GM21825 (cell line): ENCODE measurements around the gene PRAMEF6.
"Not testable (repeated sequence)": the region's sequence is repeated elsewhere in the genome, so short reads cannot be mapped to it uniquely, and the experiment has no call there.

Experiments
- ATAC-seq: cut with Tn5 transposase; IDR thresholded peaks from one replicate; pipeline ENCODE4 v1.9.1; 2021; ENCODE audit warnings: mild to moderate bottlenecking, moderate library complexity; ENCODE audit not compliant: unreplicated experiment

Gene PRAMEF6

GRCh38 chr1:12947480-12947879, at the start of gene PRAMEF6:
TSS of gene PRAMEF6 (minus strand) at chr1:12947580. CDS start at chr1:12942518, 5,062 bp downstream.
- not testable (repeated sequence) for ATAC-seq

DNA sequence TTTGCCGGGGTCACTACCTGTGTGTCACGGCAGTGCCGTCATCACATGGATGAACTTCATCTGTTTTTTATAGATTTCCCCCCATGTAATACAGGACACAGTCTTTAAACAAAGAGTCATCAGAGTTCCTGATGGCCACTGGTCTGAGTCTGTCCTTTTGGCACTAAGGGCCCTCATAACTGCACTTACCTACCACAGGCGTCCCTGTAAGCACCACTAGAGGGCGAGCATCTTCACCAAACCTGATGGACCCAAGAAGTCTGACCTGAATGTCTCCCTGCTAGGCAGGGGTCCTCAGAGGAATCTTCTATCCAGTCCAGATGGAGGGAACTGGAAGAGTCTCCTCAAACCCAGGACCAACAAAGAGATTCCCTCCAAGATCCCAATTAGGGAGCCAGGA, 23.0 kb downstream of the PRAMEF6 start:
- not testable (repeated sequence) for ATAC-seq

GRCh38 chr1:12921749-12922148, 25.6 kb downstream of the PRAMEF6 start:
- ATAC-seq = not testable (repeated sequence)

- ATAC-seq = not testable (repeated sequence)
Measured at GRCh38 chr1:12916310-12916709, 31.1 kb downstream of the PRAMEF6 start, which contains the start of gene PRAMEF7. TSS of gene PRAMEF7 (plus strand) at chr1:12916610. CDS start at chr1:12917693, 1,083 bp downstream.

- not testable (repeated sequence) for ATAC-seq
Measured at GRCh38 chr1:12903793-12904572, 43.4 kb downstream of the PRAMEF6 start.

DNA sequence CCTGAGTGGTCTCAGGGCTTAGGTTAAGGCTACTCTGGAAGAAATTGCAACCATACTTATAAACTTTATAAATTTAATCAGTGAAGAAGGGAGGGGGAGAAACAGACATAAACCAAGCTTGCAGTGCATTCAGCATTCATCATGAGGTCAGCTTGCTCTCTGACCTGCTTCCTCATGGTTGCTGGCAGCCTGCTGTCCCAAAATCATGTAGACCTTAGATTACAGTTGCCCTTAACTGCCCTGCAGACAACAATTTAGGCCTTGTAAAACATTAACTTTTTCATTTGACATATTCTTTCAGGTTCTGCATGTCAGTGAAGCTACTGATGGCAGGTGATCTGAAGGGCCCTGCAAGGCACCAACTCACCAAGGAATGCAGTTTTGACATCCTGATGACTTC, 48.2 kb downstream of the PRAMEF6 start:
- ATAC-seq = not testable (repeated sequence)

DNA sequence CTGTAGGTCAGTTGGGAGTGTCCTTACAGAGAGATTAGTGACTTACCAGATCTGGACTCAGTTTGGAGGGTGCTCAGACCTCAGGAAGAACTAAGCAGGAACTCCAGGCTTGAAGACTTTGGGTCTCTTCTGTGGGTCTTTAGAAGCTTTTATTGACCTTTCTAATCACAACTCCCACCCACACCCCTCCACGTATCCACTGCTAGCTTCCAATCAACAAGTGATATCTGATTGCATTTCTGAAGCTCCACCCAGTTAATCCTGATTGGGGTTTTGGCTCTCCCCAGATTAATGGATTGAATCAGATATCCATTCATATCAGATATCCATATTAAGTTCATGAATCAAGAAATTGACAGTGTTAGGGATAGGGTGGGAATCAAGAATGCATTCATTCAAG, 49.2 kb downstream of the PRAMEF6 start, which contains the start of gene PRAMEF10:
Gene PRAMEF10, minus strand, starts transcription at position 101 of the 400 bp plus-strand sequence. CDS start 2,423 bp downstream, outside the sequence.
- not testable (repeated sequence) for ATAC-seq
